WTC11 (cell line): Measurements from ENCODE around the gene CTIF.

Experiments
- ATF2 ChIP-seq: sonication (generic); formaldehyde crosslinking; IDR thresholded peaks from 2 replicates; pipeline ENCODE4 v1.8.1; 2022; ENCODE audit warnings: low read depth, missing genetic modification reagents, borderline replicate concordance
- CTCF ChIP-seq: fragments of 200-600 bp; IDR thresholded peaks from 2 replicates; pipeline ENCODE4 v1.8.0; 2022; ENCODE audit warnings: antibody characterized with exemption
- NR2C2 ChIP-seq: sonication (generic); formaldehyde crosslinking; IDR thresholded peaks from 2 replicates; pipeline ENCODE4 v1.8.0; 2022; ENCODE audit warnings: mild to moderate bottlenecking, missing genetic modification reagents
- STAT6 ChIP-seq: sonication (generic); formaldehyde crosslinking; conservative IDR thresholded peaks from 2 replicates; pipeline ENCODE4 v1.8.1; 2023; ENCODE audit warnings: mild to moderate bottlenecking, low read depth, missing genetic modification reagents, moderate library complexity

- TF ChIP-seq CTCF (no peak), ATF2 (CRISPR knock-in tag) (no peak), STAT6 (CRISPR knock-in tag) (no peak), NR2C2 (CRISPR knock-in tag) (no peak)
Observed at GRCh38 chr18:48673456-48673852, 134.6 kb downstream of the CTIF start.
